ENCODE measurements around the gene DEK.
"Not testable (repeated sequence)": the region's sequence is repeated elsewhere in the genome, so short reads cannot be mapped to it uniquely, and the experiment has no call there.

Gene DEK

GRCh38 chr6:18264219-18264922, at the start of gene DEK:
Gene DEK, minus strand, starts transcription at chr6:18264530. Its CDS starts 543 bp downstream, at chr6:18263987.
- DNase-seq: peak; percentile 78

GRCh38 chr6:18312368-18312767, 48.0 kb upstream of the DEK start:
- DNase-seq: no peak

- not testable (repeated sequence) for DNase-seq
Measured at GRCh38 chr6:18310010-18310409, 45.7 kb upstream of the DEK start.

GRCh38 chr6:18309046-18309445, 44.7 kb upstream of the DEK start:
- no peak for DNase-seq

- DNase-seq: no peak
Measured at GRCh38 chr6:18308070-18308735, 43.9 kb upstream of the DEK start.

GRCh38 chr6:18306977-18307376, 42.6 kb upstream of the DEK start:
- no peak for DNase-seq

GRCh38 chr6:18302561-18303439, 38.5 kb upstream of the DEK start:
- peak; percentile 0 for DNase-seq

- DNase-seq: no peak
Measured at GRCh38 chr6:18293076-18293904, 29.0 kb upstream of the DEK start.

- DNase-seq: no peak
Measured at GRCh38 chr6:18289283-18289682, 25.0 kb upstream of the DEK start.

- DNase-seq: no peak
Measured at GRCh38 chr6:18284261-18284660, 19.9 kb upstream of the DEK start.

GRCh38 chr6:18281564-18281963, 17.2 kb upstream of the DEK start:
- no peak for DNase-seq

GRCh38 chr6:18280084-18280483, 15.8 kb upstream of the DEK start:
- peak; percentile 49 for DNase-seq

- no peak for DNase-seq
Measured at GRCh38 chr6:18279422-18279821, 15.1 kb upstream of the DEK start.

GRCh38 chr6:18277237-18278006, 13.1 kb upstream of the DEK start:
- DNase-seq: no peak

GRCh38 chr6:18276610-18277236, 12.4 kb upstream of the DEK start:
- no peak for DNase-seq

- no peak for DNase-seq
Measured at GRCh38 chr6:18270216-18270615, 5.9 kb upstream of the DEK start.

GRCh38 chr6:18269717-18270116, 5.4 kb upstream of the DEK start:
- no peak for DNase-seq

- no peak for DNase-seq
Measured at GRCh38 chr6:18269253-18269652, 4.9 kb upstream of the DEK start.

GRCh38 chr6:18268066-18268465, 3.7 kb upstream of the DEK start:
- DNase-seq: no peak

GRCh38 chr6:18266523-18266912, 2.2 kb upstream of the DEK start:
- no peak for DNase-seq

- no peak for DNase-seq
Measured at GRCh38 chr6:18265787-18266522, 1.6 kb upstream of the DEK start.

Data from NCI-H1092 (cell line).